OCI-LY3 (cell line): ENCODE results near the gene EME1.

Source experiments
- H2AFZ ChIP-seq: fragments of 200-600, 300-600 bp; shearing (Covaris generic); 2 replicates; pipeline ENCODE4 v1.6.0; 2014; ENCODE audit warnings: antibody characterized with exemption, low read depth, low read length
- H3K27ac ChIP-seq: fragments of 200-600, 300-600 bp; sonication (generic); 2 replicates; pipeline ENCODE4 v1.5.1; 2014; ENCODE audit warnings: mild to moderate bottlenecking, low read length, moderate library complexity, mixed read lengths
- H3K27me3 ChIP-seq: fragments of 200-600, 300-600 bp; sonication (generic); 2 replicates; pipeline ENCODE4 v1.6.1; 2014; ENCODE audit warnings: low read depth, low read length, mixed read lengths
- H3K36me3 ChIP-seq: fragments of 200-600, 300-600 bp; sonication (generic); replicated peaks from 2 replicates; pipeline ENCODE3; 2014; ENCODE audit warnings: low read depth, low read length, mixed read lengths
- H3K4me1 ChIP-seq: fragments of 300-600, 200-600 bp; sonication (generic); 2 replicates; pipeline ENCODE4 v1.6.1; 2014; ENCODE audit warnings: low read length, mixed read lengths
- H3K4me2 ChIP-seq: fragments of 200-600, 300-600 bp; sonication (generic); 2 replicates; pipeline ENCODE4 v1.6.1; 2014; ENCODE audit warnings: low read length, mixed read lengths
- H3K4me3 ChIP-seq: fragments of 300-600, 200-600 bp; sonication (generic); 2 replicates; pipeline ENCODE4 v1.5.1; 2014; ENCODE audit warnings: antibody characterized with exemption, mild to moderate bottlenecking, low read length, moderate library complexity
- H3K79me2 ChIP-seq: fragments of 300-600, 200-600 bp; shearing (Covaris generic); 2 replicates; pipeline ENCODE4 v1.6.1; 2014; ENCODE audit warnings: mild to moderate bottlenecking, low read length, mixed read lengths
- H3K9ac ChIP-seq: fragments of 300-600, 200-600 bp; shearing (Covaris generic); 2 replicates; pipeline ENCODE4 v1.6.0; 2014; ENCODE audit warnings: mild to moderate bottlenecking, low read length, moderate library complexity
- H3K9me3 ChIP-seq: fragments of 200-600, 300-600 bp; shearing (Covaris generic); 2 replicates; pipeline ENCODE4 v1.6.1; 2014; ENCODE audit warnings: low read length, mixed read lengths; ENCODE audit not compliant: insufficient read depth
- H4K20me1 ChIP-seq: fragments of 200-600, 300-600 bp; sonication (generic); 2 replicates; pipeline ENCODE4 v1.6.1; 2016; ENCODE audit warnings: low read length, mixed read lengths; ENCODE audit not compliant: insufficient read depth
- CTCF ChIP-seq: fragments of 200-600, 300-600 bp; sonication (generic); IDR thresholded peaks from 2 replicates; pipeline ENCODE4 v1.5.1; 2014; ENCODE audit warnings: antibody characterized with exemption, low read length, low read depth
- EZH2phosphoT487 ChIP-seq: fragments of 200-600 bp; shearing (Covaris generic); IDR thresholded peaks from 2 replicates; pipeline ENCODE4 v1.6.1; 2018; ENCODE audit warnings: antibody characterized with exemption, mixed run types, low read depth

Gene EME1

GRCh38 chr17:50367401-50367800 lies 5.6 kb upstream of the EME1 start:
- Histone ChIP-seq H3K4me3 (no peak overlapping the region), H3K9ac (no peak overlapping the region), H3K36me3 (peaks cover 51% of the 10 kb centered on the region), H2AFZ (no peak overlapping the region), H3K9me3 (no peaks in the 10 kb centered on the region), H3K4me1 (peaks cover 10% of the 10 kb centered on the region), H3K79me2 (peaks cover 18% of the 10 kb centered on the region), H4K20me1 (peaks cover 4% of the 10 kb centered on the region; the same call in 1 of the 2 replicates), H3K27ac (no peak overlapping the region), H3K4me2 (no peak overlapping the region), H3K27me3 (no peaks in the 10 kb centered on the region)
- TF ChIP-seq CTCF (no peak), EZH2phosphoT487 (no peak)

- Histone ChIP-seq H3K79me2 (peaks cover 30% of the 10 kb centered on the region), H3K27ac (no peak overlapping the region), H3K9ac (no peak overlapping the region), H3K4me3 (no peak overlapping the region), H3K36me3 (peaks cover 51% of the 10 kb centered on the region), H4K20me1 (0 out of 2 replicates have a peak, but pooled peaks cover 4% of the 10 kb centered on the region), H2AFZ (no peak overlapping the region), H3K4me2 (no peak overlapping the region), H3K27me3 (no peaks in the 10 kb centered on the region), H3K4me1 (peaks cover 15% of the 10 kb centered on the region), H3K9me3 (no peaks in the 10 kb centered on the region)
- TF ChIP-seq EZH2phosphoT487 (no peak), CTCF (no peak)
These were observed 3.0 kb upstream of the EME1 start for GRCh38 chr17:50370052-50370451.

- Histone ChIP-seq H3K9ac (0 out of 2 replicates have a peak overlapping the region, but pooled peaks have one; percentile 79), H2AFZ (no peak overlapping the region), H3K4me1 (peaks cover 15% of the 10 kb centered on the region), H3K79me2 (peaks cover 30% of the 10 kb centered on the region), H3K27ac (no peak overlapping the region), H4K20me1 (0 out of 2 replicates have a peak, but pooled peaks cover 4% of the 10 kb centered on the region), H3K4me3 (peak overlapping the region; percentile 86; the same call in 1 of the 2 replicates), H3K36me3 (peaks cover 50% of the 10 kb centered on the region), H3K27me3 (no peaks in the 10 kb centered on the region), H3K4me2 (peak overlapping the region; percentile 83), H3K9me3 (no peaks in the 10 kb centered on the region)
- TF ChIP-seq CTCF (no peak), EZH2phosphoT487 (no peak)
These were observed 1.5 kb upstream of the EME1 start for GRCh38 chr17:50371526-50371925.

- H3K27ac ChIP-seq, result peak overlapping the region; percentile 77
- H3K4me3 ChIP-seq, result peak overlapping the region; percentile 86
- no peaks in the 10 kb centered on the region for H3K27me3 ChIP-seq
- peaks cover 48% of the 10 kb centered on the region for H3K36me3 ChIP-seq
- TF ChIP-seq CTCF, result no peak
- TF ChIP-seq EZH2phosphoT487, result no peak
- peaks cover 15% of the 10 kb centered on the region for H3K4me1 ChIP-seq
- peaks cover 30% of the 10 kb centered on the region for H3K79me2 ChIP-seq
- H4K20me1 ChIP-seq, result 0 out of 2 replicates have a peak, but pooled peaks cover 4% of the 10 kb centered on the region
- H3K9me3 ChIP-seq, result no peaks in the 10 kb centered on the region
- peak overlapping the region; percentile 90 for H2AFZ ChIP-seq
- H3K9ac ChIP-seq, result peak overlapping the region; percentile 79
- peak overlapping the region; percentile 83 for H3K4me2 ChIP-seq
These were observed 739 bp upstream of the EME1 start for GRCh38 chr17:50372222-50372757.
